Kidney epithelial cell (primary cell): ENCODE measurements around the gene TMEM145. TPM values are rescaled to one million over a fixed set of nuclear protein-coding genes. Genes with fewer than 3 reads are reported as not detected.
A peak's percentile ranks its signal among the peaks of the same experiment; 100 is the strongest.

Experiments
- DNase-seq: peaks from one replicate; pipeline ENCODE4 v3.0.0-alpha.2; 2010; ENCODE audit warnings: low read depth
- H3K27me3 ChIP-seq: 2 replicates; pipeline ENCODE4 v1.6.0; 2011; ENCODE audit warnings: low read length; ENCODE audit not compliant: control insufficient read depth, insufficient read depth
- H3K36me3 ChIP-seq: 2 replicates; pipeline ENCODE4 v1.5.1; 2011; ENCODE audit warnings: low read length; ENCODE audit not compliant: control insufficient read depth, insufficient read depth
- H3K4me3 ChIP-seq: 2 replicates; pipeline ENCODE4 v1.5.1; 2011; ENCODE audit warnings: low read depth, mild to moderate bottlenecking, control low read depth, low read length
- CTCF ChIP-seq: IDR thresholded peaks from 2 replicates; pipeline ENCODE4 v1.5.1; 2011; ENCODE audit warnings: mild to moderate bottlenecking, moderate library complexity, low read length, control low read depth, inconsistent platforms; ENCODE audit not compliant: insufficient read depth, poor library complexity, severe bottlenecking
- total RNA-seq: library from RNA; depleted of rRNA; stranded (reverse); fragments of >200 nt; gene quantifications from 2 replicates; pipeline ENCODE4 v1.2.3, GENCODE V29; 2015

TMEM145 gene
- total RNA-seq, 1 donor from 2014 or later, result 0.54 TPM

- Histone ChIP-seq H3K27me3 (peaks cover 27% of the 10 kb centered on the region), H3K36me3 (no peaks in the 10 kb centered on the region), H3K4me3 (no peak overlapping the region)
- no peak for TF ChIP-seq CTCF
- DNase-seq, result no peak
These were observed 739 bp upstream of the TMEM145 start for GRCh38 chr19:42312370-42312769.

- DNase-seq, result no peak
- Histone ChIP-seq H3K27me3 (peaks cover 27% of the 10 kb centered on the region), H3K4me3 (no peak overlapping the region), H3K36me3 (no peaks in the 10 kb centered on the region)
- TF ChIP-seq CTCF, result peak; percentile 2
These were observed 989 bp downstream of the TMEM145 start for GRCh38 chr19:42313840-42314755.

- Histone ChIP-seq H3K27me3 (peaks cover 27% of the 10 kb centered on the region), H3K4me3 (no peak overlapping the region), H3K36me3 (no peaks in the 10 kb centered on the region)
- no peak for DNase-seq
- no peak for TF ChIP-seq CTCF
These were observed 1.9 kb downstream of the TMEM145 start for GRCh38 chr19:42315024-42315423.

- no peaks in the 10 kb centered on the region for H3K36me3 ChIP-seq
- TF ChIP-seq CTCF, result no peak
- H3K4me3 ChIP-seq, result no peak overlapping the region
- no peak for DNase-seq
- H3K27me3 ChIP-seq, result peaks cover 28% of the 10 kb centered on the region
These were observed 3.4 kb downstream of the TMEM145 start for GRCh38 chr19:42316223-42317211.

GRCh38 chr19:42317535-42317934, 4.4 kb downstream of the TMEM145 start:
- no peak overlapping the region for H3K4me3 ChIP-seq
- peaks cover 32% of the 10 kb centered on the region for H3K27me3 ChIP-seq
- DNase-seq, result no peak
- TF ChIP-seq CTCF, result no peak
- H3K36me3 ChIP-seq, result no peaks in the 10 kb centered on the region
